Tibial nerve (tissue), 4 donors: Measurements from ENCODE around the gene FERMT2. TPM values are rescaled to one million over a fixed set of nuclear protein-coding genes. Genes with fewer than 3 reads are reported as not detected.

Experiments
- DNase-seq, 2 donors: peaks; one replicate each; pipeline ENCODE4 v3.0.0-alpha.2; 2019; ENCODE audit warnings: low spot score in 2 of 2
- H3K27ac ChIP-seq, 4 donors: fragments of 200-600 bp; sonication (generic) in 3 of 4; one replicate each; pipeline ENCODE4 v1.5.1; 2017 to 2019; ENCODE audit warnings: mild to moderate bottlenecking in 1 of 4
- H3K27me3 ChIP-seq, 2 donors: fragments of 200-600 bp; sonication (generic) in 1 of 2; one replicate each; pipeline versions ENCODE4 v1.5.1 to v1.6.0; 2017 to 2019
- H3K36me3 ChIP-seq, 3 donors: fragments of 200-600 bp; sonication (generic); one replicate each; pipeline ENCODE4 v1.5.1; 2018 to 2019
- H3K4me1 ChIP-seq, 4 donors: fragments of 200-600 bp; sonication (generic) in 3 of 4; one replicate each; pipeline ENCODE4 v1.5.1; 2017 to 2019
- H3K4me3 ChIP-seq, 4 donors: fragments of 200-600 bp; sonication (generic) in 3 of 4; one replicate each; pipeline ENCODE4 v1.5.1; 2017 to 2019; ENCODE audit warnings: mild to moderate bottlenecking in 1 of 4, moderate library complexity in 1 of 4
- H3K9me3 ChIP-seq, 4 donors: fragments of 200-600 bp; sonication (generic) in 3 of 4; one replicate each; pipeline ENCODE4 v1.5.1; 2017 to 2019
- EP300 ChIP-seq, 2 donors: sonication (generic); formaldehyde crosslinking; IDR thresholded peaks; one replicate each; pipeline ENCODE4 v1.6.1; 2017; ENCODE audit warnings: antibody characterized with exemption in 2 of 2, mild to moderate bottlenecking in 1 of 2
- POLR2A ChIP-seq, 2 donors: fragments of 450-650 bp; IDR thresholded peaks; one replicate each; pipeline ENCODE4 v1.6.1; 2017; ENCODE audit warnings: antibody characterized with exemption in 2 of 2, mild to moderate bottlenecking in 2 of 2, moderate library complexity in 2 of 2
- WGBS, 2 donors: methylation state at CpG; one replicate each; pipeline ENCODE4 v1.1.5; 2018; 5-methylcytosine and 5-hydroxymethylcytosine counted together
- total RNA-seq, 4 donors: library from RNA; depleted of rRNA; stranded (reverse); fragments of >200 nt; gene quantifications; one replicate each; pipeline ENCODE4 v1.1.0, GENCODE V29; 2016
- TF ChIP-seq, protein P1 (sequence below), 5 experiments: fragments of 200-600 bp in 3 of 5; fragments of 450-650 bp in 2 of 5; sonication (generic) in 3 of 5; IDR thresholded peaks; one replicate each; pipeline ENCODE4 v1.5.1; 2016 to 2019; ENCODE audit warnings: antibody characterized with exemption in 5 of 5, mild to moderate bottlenecking in 3 of 5, moderate library complexity in 2 of 5

The FERMT2 gene
- total RNA-seq, 4 donors from 2014 or later = 116 to 165 (median 146) TPM

DNA sequence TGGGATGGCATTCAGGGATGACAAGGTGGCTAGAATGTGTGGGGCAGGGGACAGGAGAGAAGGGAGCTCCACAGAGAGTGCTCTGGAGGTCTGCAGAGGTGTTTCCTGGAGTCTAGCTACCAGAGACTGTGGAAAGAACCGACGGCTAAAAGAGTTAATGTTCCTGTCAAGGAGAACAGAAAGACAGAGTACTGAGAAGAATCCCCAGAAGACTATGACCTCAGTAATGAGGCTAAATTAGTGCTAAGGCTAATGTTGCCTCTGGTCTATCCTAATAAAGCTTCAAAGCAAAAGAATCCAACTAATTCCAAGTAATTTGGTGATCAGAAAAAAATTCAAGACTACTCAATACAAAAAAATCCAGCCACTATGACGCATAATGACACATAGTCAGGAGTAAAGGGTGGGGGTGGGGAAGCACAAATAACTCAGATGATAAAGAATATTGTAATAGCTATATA is 44.7 kb downstream of the FERMT2 start:
- peaks cover 0 to 19% (median 0%) of the 10 kb centered on the region in 3 donors for H3K36me3 ChIP-seq
- H3K27ac ChIP-seq = peak overlapping the region in 2 of 4 donors; percentile 74 to 79
- H3K27me3 ChIP-seq = no peaks in the 10 kb centered on the region
- TF ChIP-seq, protein P1, sequence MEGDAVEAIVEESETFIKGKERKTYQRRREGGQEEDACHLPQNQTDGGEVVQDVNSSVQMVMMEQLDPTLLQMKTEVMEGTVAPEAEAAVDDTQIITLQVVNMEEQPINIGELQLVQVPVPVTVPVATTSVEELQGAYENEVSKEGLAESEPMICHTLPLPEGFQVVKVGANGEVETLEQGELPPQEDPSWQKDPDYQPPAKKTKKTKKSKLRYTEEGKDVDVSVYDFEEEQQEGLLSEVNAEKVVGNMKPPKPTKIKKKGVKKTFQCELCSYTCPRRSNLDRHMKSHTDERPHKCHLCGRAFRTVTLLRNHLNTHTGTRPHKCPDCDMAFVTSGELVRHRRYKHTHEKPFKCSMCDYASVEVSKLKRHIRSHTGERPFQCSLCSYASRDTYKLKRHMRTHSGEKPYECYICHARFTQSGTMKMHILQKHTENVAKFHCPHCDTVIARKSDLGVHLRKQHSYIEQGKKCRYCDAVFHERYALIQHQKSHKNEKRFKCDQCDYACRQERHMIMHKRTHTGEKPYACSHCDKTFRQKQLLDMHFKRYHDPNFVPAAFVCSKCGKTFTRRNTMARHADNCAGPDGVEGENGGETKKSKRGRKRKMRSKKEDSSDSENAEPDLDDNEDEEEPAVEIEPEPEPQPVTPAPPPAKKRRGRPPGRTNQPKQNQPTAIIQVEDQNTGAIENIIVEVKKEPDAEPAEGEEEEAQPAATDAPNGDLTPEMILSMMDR (IDR thresholded peaks at IDR 0.05) = no peak
- no peak for TF ChIP-seq EP300 (IDR thresholded peaks at IDR 0.05)
- TF ChIP-seq POLR2A (IDR thresholded peaks at IDR 0.05) = no peak
- peaks cover 0 to 60% (median 6%) of the 10 kb centered on the region in 4 donors for H3K4me1 ChIP-seq
- 55 to 57% methylated on average over 3 of the region's 3 CpGs for WGBS, 2 donors
- DNase-seq = no peak
- no peak overlapping the region for H3K4me3 ChIP-seq
- H3K9me3 ChIP-seq = no peaks in the 10 kb centered on the region

DNA sequence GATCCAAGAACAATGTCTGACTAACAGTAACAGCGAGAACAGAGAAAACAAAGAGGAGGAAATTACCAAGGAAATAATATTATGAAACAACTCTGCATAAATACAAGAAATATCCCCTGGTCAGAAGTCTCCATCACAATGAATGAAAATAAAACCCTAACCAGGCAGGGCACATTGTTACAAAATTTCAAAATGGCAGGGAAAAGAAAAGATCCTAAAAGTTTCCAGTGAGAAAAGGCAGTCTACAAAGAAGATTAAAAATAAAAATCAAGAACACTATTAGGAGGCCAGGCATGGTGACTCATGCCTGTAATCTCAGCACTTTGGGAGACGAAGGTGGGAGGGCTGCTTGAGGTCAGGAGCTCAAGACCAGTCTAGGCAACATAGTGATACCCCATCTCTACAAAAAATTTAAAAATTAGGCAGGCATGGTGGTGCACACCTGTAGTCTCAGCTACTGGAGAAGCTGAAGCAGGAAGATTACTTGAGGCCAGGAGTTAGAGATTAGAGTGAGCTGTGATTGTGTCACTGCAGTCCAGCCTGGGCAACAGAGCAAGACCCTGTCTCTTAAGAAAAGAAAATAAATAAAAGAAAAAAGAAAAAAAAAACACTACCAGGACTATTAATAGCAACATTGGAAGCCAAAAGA is 47.8 kb downstream of the FERMT2 start:
- Histone ChIP-seq H3K36me3 (peaks cover 0 to 13% (median 0%) of the 10 kb centered on the region in 3 donors), H3K9me3 (no peaks in the 10 kb centered on the region), H3K4me1 (peaks cover 0 to 50% (median 6%) of the 10 kb centered on the region in 4 donors), H3K27ac (peak overlapping the region in 1 of 4 donors; percentile 53), H3K27me3 (no peaks in the 10 kb centered on the region), H3K4me3 (no peak overlapping the region)
- TF ChIP-seq EP300 (IDR thresholded peaks at IDR 0.05) (no peak), POLR2A (IDR thresholded peaks at IDR 0.05) (no peak)
- TF ChIP-seq, protein P1 (IDR thresholded peaks at IDR 0.05) = no peak
- no peak for DNase-seq
- WGBS, 2 donors = 42 to 63% methylated on average over 2 of the region's 2 CpGs

DNA sequence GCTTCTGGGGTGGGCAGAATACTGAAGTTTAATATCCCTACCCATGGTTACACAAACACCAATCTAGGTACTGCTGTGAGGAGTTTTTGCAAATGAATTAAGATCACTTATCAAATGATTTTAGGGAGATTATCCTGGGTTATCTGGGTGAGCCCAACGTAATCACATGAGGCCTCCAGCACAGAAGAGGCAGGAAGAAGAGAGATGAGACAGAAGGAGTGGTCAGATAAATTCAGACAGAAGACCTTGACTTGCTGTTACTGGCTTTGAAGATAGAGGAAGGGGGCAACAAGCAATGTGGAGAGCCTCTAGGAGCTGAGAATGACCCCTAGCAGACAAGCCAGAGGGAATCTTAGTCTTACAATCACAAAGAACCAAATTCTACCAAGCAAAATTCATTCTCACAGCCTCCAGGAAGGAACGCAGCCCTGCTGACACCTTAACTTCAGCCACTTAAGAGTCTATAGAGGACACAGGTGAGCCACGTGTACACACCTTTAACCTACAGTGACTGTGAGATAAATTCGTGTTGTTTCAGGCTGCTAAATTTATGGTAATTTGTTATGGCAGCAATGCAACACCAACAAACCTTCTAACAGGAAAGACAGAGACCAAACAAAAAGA is 49.4 kb downstream of the FERMT2 start:
- TF ChIP-seq POLR2A (IDR thresholded peaks at IDR 0.05) = no peak
- no peak for TF ChIP-seq EP300 (IDR thresholded peaks at IDR 0.05)
- TF ChIP-seq, protein P1 (IDR thresholded peaks at IDR 0.05) = no peak
- Histone ChIP-seq H3K4me3 (no peak overlapping the region), H3K36me3 (peaks cover 0 to 13% (median 0%) of the 10 kb centered on the region in 3 donors), H3K4me1 (peaks cover 0 to 43% (median 6%) of the 10 kb centered on the region in 4 donors), H3K27ac (peak overlapping the region in 1 of 4 donors; percentile 11), H3K27me3 (no peaks in the 10 kb centered on the region), H3K9me3 (no peaks in the 10 kb centered on the region)
- 66 to 67% methylated on average over 4 of the region's 4 CpGs for whole genome bisulfite sequencing, 2 donors
- no peak for DNase-seq

DNA sequence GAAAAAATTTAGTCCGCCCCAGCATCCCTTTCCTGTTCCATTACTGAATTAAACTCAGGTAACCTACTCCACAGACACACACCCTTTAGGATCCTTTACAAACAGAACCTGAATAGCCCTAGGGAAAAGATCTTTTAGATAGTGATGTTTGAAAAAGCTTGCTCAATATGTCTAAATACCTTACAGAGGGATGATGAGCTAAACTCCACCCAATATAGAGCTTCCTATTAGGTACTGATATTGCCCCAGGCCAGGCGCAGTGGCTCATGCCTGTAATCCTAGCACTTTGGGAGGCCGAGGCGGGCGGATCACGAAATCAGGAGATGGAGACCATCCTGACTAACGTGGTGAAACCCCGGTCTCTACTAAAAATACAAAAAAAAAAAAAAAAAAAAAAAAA is 50.1 kb downstream of the FERMT2 start:
- H3K9me3 ChIP-seq = no peaks in the 10 kb centered on the region
- WGBS, 2 donors = 84 to 85% methylated on average over 8 of the region's 8 CpGs

More for the DNA sequence above, 50.1 kb downstream of the FERMT2 start:
- TF ChIP-seq POLR2A (IDR thresholded peaks at IDR 0.05) (no peak), EP300 (IDR thresholded peaks at IDR 0.05) (no peak)
- TF ChIP-seq, protein P1 (IDR thresholded peaks at IDR 0.05) = no peak
- H3K27me3 ChIP-seq = no peaks in the 10 kb centered on the region
- H3K4me1 ChIP-seq = peaks cover 0 to 40% (median 3%) of the 10 kb centered on the region in 4 donors
- no peak for DNase-seq
- no peak overlapping the region for H3K27ac ChIP-seq
- H3K4me3 ChIP-seq = no peak overlapping the region
- peaks cover 0 to 13% (median 0%) of the 10 kb centered on the region in 3 donors for H3K36me3 ChIP-seq
